GM18520 (cell line): Measurements from ENCODE around the gene IFITM2.
"Not testable (repeated sequence)": the region's sequence is repeated elsewhere in the genome, so short reads cannot be mapped to it uniquely, and the experiment has no call there.

Experiments used
- ATAC-seq: cut with Tn5 transposase; IDR thresholded peaks from one replicate; pipeline ENCODE4 v1.9.1; 2021; ENCODE audit not compliant: unreplicated experiment

IFITM2 gene

DNA sequence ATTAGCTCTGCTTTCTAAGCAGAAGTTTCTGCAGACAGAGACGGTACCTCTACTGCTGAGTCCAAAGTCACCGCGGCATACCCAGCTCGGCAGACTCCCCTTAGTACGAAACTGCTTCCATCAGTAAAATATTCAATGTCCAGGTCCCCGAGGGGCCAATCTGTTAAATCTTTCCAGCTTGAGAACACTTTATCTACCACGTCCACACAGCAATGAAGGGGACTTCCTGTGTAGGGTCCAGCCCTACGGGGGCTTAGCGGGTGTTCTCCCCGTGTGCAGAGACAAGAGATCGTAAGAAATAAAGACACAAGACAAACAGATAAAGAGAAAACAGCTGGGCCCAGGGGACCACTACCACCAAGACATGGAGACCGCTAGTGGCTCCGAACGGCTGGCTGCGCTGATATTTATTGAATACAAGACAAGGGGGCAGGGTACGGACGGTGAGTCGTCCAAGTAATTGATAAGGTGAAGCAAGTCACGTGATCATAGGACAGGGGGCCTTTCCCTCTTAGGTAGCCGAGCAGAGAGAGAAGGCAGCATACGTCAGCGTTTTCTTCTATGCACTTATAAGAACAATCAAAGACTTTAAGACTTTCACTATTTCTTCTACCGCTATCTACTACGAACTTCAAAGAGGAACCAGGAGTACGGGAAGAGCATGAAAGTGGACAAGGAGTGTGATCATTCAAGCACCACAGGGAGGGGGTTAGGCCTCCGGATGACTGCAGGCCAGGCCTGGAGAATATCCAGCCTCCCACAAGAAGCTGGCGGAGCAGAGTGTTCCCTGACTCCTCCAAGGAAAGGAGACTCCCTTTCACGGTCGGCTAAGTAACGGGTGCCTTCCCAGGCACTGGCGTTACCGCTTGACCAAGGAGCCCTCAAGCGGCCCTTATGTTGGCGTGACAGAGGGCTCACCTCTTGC lies 17.2 kb downstream of the IFITM2 start:
- ATAC-seq = not testable (repeated sequence)

DNA sequence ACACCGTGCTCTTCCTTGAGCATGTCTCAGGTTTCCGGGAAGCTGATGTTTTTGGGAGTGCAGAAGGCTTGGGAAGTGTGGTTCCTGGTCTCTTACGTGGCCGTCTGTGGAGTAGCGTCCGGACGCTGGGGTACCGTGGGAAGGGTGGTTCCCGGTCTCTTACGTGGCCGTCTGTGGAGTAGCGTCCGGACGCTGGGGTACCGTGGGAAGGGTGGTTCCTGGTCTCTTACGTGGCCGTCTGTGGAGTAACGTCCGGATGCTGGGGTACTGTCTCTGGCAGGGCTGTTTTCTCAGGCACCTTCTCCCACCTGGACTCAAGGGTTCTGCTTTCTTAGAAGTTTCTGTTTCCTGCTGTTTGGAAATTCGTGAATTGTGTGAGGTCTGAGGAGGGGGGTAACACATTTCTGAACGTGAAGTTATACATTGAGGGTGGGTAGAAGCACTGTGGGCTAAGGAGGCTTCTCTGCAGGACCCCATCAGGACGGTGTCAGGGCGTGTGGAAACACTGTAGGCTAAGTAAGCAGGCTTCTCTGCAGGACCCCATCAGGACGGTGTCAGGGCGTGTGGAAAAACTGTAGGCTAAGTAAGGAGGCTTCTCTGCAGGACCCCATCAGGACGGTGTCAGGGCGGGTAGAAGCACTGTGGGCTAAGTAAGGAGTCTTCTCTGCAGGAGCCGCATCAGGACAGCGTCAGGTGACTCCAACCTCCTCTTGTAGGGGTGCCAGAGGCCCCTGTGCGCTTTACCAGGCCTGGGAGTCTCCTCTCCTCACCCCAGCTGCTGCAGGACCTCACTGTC lies 18.4 kb downstream of the IFITM2 start:
- ATAC-seq = no peak

DNA sequence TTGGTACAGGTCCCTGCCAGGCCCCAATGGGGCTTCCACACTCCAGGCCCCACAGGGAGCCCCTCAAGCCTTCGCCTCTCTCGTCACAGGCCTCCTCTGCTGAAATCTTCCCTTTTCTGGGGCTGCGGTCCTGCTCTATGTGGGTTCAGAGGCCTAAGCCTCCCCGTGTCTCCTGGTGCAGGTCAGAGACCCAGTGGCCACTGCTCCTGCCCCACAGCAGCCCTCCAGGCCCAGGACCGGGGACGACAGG lies 18.9 kb downstream of the IFITM2 start:
- ATAC-seq = no peak

DNA sequence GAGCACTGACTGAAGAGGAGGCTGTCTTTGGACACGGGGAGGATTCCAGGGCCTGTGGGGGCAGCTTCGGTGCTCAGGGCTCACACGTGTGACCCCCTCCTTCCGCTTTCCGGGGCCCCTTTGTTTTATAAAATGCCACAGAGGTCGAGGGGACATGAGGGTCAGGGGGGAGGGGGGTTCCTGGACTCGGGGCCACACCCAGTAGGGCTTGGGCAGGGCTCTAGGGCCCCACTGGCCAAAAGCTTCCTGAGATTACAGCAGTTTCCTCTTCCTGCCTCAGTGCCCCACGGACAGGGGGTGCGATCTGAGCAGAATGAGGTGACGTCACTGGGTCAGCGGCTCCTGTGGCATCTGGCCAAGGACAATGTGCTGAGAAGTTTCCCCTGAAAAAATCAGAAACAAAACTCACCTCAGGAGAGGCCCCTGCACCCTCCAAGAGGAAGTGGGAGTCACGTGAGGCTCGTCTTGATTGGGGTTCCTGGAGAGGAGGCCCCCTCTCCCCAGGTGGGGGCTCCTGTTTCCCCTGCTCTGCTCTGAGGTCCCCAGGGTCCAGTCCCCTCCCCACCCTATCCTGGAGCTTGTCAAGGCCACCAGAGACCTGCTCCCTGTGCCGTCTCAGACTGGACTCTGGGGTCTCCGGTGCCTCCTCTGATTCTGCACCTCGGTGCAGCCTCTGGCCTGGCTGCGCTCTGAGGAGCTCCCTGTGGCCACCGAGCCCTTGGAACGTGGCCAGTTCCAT lies 19.4 kb downstream of the IFITM2 start:
- ATAC-seq = no peak

DNA sequence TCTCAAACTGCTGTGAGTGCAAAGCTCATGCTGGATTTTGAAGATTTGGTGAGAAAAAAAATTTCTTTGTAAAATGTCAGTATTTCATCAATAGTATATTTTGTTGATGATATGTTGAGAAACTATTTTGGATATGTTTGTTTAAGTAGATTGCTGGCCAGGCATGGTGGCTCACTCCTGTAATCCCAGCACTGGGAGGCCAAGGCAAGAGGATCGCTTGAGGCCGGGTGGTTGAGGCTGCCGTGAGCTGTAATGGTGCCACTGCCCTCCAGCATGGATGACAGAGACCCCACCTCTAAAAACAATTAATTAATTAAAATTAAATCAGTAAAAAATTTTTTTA lies 19.9 kb downstream of the IFITM2 start:
- no peak for ATAC-seq

DNA sequence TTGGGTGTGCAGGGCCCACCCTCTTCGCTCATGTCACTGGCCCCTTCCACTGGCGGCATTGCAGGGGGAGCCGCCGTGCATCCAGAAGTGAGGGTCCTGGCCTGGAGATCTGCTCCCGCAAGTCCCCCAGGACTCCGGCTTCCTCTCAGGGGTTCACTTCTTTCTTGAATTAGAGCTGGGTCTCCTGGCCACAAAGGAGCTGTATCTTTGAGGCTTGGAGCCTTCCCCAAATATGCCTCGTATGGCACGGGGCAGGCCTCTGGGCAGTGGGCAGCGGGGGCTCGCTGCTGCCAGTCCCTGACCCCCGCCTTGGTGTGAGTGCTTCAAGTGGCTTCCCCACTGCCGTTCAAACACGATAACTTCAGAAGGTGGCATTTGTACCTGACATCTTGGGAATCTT lies 20.4 kb downstream of the IFITM2 start:
- ATAC-seq = no peak

DNA sequence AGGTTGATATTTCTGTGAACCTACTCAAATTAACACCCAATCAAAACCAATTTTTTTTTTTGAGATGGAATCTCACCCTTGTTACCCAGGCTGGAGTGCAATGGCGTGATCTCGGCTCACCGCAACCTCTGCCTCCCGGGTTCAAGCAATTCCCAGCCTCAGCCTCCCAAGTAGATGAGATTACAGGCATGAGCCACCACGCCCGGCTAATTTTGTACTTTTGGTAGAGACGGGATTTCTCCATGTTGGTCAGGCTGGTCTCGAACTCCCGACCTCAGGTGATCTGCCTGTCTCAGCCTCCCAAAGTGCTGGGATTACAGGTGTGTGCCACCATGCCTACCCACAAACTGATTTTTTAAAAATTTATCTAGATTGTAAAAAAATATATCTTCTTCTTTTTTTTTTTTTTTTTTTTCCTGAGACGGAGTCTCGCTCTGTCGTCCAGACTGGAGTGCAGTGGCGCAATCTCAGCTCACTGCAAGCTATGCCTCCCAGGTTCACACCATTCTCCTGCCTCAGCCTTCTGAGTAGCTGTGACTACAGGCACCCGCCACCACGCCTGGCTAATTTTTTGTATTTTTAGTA lies 21.0 kb downstream of the IFITM2 start:
- ATAC-seq = not testable (repeated sequence)

DNA sequence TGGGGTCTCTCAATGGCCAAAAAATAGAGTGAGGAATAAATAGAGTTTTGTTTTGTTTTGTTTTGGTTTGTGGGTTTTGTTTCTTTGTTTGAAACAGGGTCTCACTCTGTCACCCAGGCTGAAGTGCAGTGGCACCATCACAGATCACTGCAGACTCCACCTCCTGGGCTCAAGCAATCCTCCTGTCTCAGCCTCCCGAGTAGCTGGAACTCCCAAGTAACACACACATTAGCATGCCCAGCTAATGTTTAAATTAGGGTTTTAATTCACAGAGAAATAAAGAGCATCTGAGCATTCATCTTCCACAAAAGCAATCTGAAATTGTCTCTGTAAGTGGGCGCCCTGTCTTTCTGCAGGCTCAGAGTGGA lies 22.3 kb downstream of the IFITM2 start:
- no peak for ATAC-seq

DNA sequence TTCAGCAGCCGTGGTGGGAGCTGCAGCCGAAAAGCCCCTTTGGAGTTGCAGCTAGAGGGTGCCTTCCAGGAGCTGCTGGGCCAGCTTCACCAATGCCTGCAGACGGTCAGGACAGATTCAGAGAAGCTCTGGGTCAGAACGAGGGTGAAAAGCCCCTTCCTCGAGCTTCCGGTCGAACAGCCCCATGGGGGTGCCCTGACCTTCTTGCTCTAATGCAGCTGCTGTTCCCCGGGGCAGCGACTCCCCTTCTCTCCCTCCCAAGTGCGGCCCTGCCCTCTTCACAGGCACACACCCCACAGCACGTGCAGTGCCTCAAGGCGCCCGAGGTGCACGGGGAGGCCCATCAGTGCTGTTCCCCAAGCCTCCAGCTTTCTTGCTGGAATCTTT lies 22.7 kb downstream of the IFITM2 start:
- ATAC-seq = no peak

DNA sequence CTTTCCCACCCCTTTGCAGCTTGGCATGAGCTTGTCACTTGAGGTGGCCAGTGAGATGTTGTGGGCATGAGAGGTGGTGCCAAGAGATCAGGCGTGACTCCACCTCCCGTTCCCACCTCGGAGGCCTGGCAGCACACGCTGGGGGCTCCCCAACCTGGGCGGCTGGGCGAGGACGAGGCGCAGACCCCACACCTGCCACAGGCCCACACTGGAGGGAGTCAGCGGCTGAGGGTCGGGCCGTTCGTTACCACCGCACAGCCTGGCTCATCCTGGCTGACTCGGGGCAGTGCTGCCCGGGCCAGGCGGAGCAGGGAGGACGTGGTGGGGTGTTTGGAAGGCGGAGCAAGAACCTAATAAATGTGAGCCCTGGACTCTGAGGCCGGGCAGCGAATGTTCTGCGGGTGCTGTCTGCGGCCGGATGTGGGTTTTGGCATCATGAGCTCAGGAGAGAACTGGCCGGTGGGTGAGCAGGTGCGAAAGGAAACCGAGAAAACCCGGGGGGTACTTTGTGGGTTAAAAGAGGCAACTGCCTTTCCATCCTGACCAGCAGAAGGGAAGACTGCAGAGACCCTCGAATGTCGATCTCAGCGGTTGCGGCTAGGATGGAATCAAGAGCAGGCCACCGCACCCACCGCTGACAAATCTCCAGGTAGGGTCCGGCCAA lies 23.2 kb downstream of the IFITM2 start:
- no peak for ATAC-seq

DNA sequence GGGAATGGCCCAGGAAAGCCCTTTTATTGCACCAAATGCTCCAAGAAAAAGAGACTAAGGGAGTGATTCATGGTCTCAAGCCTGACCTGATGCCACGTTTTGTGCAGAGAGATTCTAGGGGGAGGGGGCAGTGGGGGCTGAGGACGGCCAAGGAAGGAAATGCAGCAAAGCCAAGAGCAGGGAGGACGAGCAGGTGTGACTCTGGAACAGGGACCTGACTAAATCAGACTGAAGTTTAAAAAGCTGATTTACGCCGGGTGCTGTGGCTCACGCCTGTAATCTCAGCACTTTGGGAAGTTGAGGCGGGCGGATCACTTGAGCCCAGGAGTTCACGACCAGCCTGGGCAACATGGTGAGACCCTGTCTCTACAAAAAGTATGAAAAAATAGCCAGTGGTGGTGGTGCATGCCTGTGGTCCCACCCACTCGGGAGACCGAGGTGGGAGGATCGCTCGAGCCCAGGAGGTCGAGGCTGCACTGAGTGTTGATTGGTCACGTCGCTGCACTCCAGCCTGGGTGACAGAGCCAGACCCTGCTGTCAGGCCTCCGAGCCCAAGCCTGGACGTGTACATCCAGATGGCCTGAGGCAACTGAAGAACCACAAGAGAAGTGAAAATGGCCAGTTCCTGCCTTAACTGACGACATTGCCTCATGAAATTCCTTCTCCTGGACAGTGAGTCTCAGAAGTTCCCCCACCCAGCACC lies 23.9 kb downstream of the IFITM2 start:
- no peak for ATAC-seq

DNA sequence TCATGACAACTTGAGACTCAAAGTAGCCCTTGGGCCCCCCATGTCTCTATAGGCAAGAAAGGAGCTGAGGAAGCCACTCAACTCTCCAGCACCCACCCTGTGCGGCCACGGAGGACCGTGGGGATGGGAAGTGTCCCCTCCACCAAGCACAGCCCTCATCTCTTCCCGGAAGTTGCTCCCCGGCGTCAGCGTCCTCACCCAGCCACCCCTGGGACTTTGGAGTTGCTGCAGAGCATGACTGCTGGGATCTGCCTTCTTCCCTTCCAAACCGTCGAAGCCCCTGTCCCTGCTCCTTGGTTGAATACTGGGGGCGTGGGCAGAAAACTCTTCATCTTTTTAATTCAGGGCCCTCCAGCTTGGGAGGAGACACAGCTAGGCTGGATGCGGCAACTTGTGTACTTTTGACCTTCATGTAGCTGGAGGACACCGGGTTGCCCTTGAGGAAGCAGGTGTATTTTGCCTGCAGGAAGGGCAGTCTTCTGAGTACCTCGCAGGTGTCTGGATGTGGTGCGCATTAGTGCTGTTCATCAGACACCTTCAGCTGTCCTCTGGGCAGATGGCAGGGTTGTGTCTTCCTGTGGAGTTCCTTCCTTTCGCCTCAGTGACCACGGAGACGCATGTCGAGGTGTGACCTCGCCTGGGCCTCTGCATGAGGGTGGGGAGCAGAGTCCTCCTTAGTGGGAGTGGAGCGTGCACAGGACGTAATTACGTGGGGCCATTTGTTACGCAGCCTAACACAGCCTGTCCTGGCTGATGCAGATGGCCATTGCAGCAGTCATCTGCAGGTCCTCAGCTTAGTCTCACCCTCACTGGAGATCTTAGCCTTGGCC lies 25.2 kb downstream of the IFITM2 start:
- no peak for ATAC-seq

DNA sequence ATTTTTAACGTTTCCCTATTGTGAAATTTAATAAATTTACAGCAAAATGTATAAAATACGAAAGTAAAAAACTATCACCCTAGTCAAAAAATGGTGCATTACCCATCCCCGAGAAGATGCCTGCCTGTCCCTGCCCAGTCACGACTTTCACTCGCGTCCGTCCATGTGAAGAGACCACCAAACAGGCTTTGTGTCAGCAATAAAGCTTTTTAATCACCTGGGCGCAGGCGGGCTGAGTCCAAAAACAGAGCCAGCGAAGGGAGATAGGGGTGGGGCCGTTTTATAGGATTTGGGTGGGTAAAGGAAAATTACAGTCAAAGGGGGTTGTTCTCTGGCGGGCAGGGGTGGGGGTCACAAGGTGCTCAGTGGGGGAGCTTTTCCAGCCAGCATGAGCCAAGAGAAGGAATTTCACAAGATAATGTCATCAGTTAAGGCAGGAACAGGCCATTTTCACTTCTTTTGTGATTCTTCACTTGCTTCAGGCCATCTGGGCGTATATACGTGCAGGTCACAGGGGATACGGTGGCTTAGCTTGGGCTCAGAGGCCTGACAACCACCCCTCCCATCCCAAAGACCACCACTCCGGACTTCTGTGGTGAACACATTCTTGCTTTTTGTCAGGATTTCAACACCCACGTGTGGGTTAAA lies 26.1 kb downstream of the IFITM2 start:
- not testable (repeated sequence) for ATAC-seq

DNA sequence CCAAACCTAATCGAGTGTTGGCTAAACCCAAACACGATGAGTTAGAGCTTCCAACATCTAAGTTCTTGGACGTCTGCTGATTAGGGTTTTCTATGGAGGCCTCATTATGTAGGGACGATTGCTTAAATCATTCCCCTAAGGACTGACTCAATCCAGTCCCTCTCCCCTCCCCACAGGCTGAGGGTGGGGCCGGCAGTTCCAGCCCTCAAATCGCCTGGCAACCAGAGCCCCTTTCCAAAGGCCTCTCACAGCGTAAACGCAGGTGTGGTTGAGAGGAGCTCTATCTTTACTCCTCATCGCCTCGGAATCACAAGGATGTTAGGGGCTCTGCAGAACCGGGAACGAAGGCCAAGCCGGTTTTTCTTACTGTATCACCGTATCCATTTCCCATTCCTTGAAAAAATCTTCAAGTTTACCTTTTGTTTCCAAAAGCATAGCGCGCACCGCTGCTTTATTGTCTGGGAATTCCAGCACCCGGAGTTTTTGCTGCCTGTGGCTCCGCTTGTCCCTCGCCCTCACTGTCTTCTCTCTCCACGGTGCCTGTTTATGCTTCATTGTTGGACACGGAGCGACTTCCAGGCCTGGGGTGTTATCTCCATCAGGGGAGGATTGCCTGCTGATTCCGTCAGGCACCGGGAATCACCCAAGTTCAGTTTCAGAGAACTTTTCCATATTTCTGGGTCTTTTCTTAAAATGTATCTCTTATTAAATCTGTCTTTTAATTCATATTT lies 26.8 kb downstream of the IFITM2 start:
- no peak for ATAC-seq

DNA sequence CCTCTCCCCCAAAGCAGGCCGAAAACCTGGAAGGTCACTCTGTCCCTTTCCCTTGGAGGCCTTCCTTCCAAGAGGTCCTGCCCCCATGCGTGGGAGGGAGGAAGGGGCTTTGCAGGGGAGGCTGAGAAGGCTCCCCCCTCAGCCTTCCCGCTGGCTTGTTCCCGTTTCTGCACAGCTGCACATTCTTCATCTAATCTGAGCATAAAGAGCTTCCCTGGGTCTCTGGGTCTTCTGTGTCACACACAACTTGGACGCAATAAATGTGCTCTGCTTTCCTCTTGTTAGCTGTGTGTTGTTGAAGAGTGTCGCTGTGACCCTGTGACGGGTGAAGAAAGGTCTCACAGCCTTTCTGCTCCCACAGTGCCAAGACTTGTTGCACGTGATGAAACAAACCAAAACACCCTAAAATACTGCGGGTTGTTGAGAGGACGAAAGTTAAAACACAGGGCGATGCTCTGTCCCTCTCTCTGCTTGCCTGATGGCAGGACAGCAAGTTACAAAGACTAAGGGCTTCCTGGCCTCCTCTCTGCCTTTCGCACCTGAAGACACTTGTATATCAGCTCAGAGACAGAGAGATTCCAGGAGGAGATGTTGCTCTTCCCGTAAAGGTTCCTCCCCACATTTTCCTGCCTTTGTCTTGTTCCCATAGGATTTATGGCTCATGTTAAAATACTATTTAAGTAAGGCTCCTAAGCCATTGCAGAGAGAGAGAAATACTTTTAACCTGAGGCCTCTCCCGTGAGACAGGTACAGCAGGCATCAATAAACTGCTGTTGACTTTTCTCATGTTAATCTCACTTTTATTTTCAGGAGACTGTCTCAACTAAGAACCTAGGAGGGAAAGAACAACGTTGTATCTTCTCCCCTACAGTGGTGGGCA lies 28.4 kb downstream of the IFITM2 start:
- no peak for ATAC-seq

DNA sequence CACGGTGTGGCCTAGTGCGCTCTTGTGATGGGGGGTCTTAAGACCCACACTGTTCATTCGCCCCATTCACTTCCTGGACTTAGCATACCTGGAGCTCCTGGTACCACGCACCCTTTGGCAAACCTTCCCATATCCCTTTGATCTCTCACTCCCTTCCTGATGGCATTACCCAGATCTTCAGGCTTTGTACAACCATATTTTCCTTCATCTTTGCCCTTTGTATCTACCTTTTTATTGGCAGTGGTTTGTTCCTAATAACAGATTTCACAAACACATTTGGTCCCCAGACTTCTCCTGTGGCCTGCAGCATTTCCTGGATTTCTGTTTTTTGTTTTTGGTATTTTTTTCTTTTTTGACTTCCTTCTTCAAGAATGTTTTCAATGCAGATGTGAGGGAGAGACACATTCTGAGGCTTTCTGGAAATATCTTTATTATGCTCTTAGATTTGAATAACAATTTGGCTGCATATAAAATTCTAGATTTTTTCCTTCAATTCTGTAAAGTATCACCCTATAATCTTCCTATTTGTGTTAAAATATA lies 29.1 kb downstream of the IFITM2 start:
- no peak for ATAC-seq

DNA sequence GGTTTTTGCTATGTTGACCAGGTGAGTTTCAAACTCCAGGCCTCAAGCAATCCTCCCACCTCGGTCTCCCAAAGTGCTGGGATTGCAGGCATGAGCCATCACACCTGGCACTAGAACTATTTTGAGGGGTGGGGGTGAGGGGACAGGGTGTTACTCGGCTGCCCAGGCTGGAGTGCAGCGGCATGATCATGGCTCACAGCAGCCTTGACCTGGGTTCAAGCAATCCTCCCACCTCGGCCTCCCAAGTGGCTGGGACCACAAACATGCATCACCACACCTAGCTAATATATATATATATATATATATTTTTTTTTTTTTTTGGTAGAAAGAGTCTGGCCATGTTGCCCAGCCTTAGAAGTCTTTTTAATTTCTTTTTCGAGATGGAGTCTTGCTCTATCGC lies 30.1 kb downstream of the IFITM2 start:
- ATAC-seq = no peak
